H1 (cell line): ENCODE data around the gene EWSR1. TPM values are rescaled to one million over a fixed set of nuclear protein-coding genes. Genes with fewer than 3 reads are reported as not detected.

Source experiments
- ASH2L ChIP-seq: fragments of 200-600, 300-600 bp; sonication (generic); IDR thresholded peaks from one replicate; pipeline ENCODE4 v1.7.1; 2017; ENCODE audit warnings: low read length
- CREB1 ChIP-seq: IDR thresholded peaks from 2 replicates; pipeline ENCODE4 v1.6.1; 2012; ENCODE audit warnings: inconsistent platforms
- KDM5A ChIP-seq: fragments of 200-600 bp; IDR thresholded peaks from 2 replicates; pipeline ENCODE4 v1.7.1; 2012; ENCODE audit warnings: mild to moderate bottlenecking, low read length, inconsistent platforms, mixed read lengths
- SIRT6 ChIP-seq: IDR thresholded peaks from one replicate; pipeline ENCODE4 v1.7.1; 2012; ENCODE audit warnings: low read length, inconsistent platforms
- TBP ChIP-seq: IDR thresholded peaks from 2 replicates; pipeline ENCODE4 v1.6.1; 2011; ENCODE audit warnings: low read depth, low read length, improper control_type of control experiment
- polyA plus RNA-seq, 7 experiments: library from polyadenylated mRNA; depleted of rRNA in 3 of 7; stranded (reverse) in 5 of 7; unstranded in 2 of 7; fragments of >200 nt in 5 of 7; fragments of 200-250 nt in 2 of 7; gene quantifications; 1 replicate in 5 of 7; 2 replicates in 1 of 7; 4 replicates in 1 of 7; pipeline versions ENCODE4 v1.2.1 to v1.2.3, GENCODE V29; 2011 to 2013; ENCODE audit warnings: missing spikeins in 2 of 7, mixed read lengths in 2 of 7
- total RNA-seq: library from RNA; stranded (reverse); fragmentation: NEBNext Ultra II Directional; extraction: Animal tissue kit (Norgen Biotek cat#: 25700); gene quantifications from 2 replicates; pipeline ENCODE4 v1.2.1, GENCODE V29; 2021
- TF ChIP-seq, protein P1 (sequence below): fragments of 300-600 bp; sonication (generic); IDR thresholded peaks from 2 replicates; pipeline ENCODE4 v1.7.1; 2012; ENCODE audit warnings: low read length, moderate library complexity, mild to moderate bottlenecking, inconsistent platforms; ENCODE audit not compliant: insufficient replicate concordance
- TF ChIP-seq, protein P2 (sequence below), 3 experiments: IDR thresholded peaks; 1 replicate in 2 of 3; 2 replicates in 1 of 3; pipeline versions ENCODE4 v1.5.1 to v1.6.1; 2011; ENCODE audit warnings: low read length in 3 of 3, mild to moderate bottlenecking in 3 of 3, inconsistent platforms in 2 of 3, low read depth in 1 of 3, moderate library complexity in 1 of 3; ENCODE audit not compliant: insufficient read depth in 1 of 3; ENCODE audit errors: control extremely low read depth in 1 of 3
- TF ChIP-seq, protein P3 (sequence below): IDR thresholded peaks from 2 replicates; pipeline ENCODE4 v1.6.1; 2011; ENCODE audit warnings: low read depth, mild to moderate bottlenecking, low read length; ENCODE audit not compliant: insufficient read depth

Gene EWSR1
- total and polyA plus RNA-seq, 2 of the 8 experiments (the other 6 are each of a cell fraction or from before 2014, with no cell fraction given) = 387 to 930 TPM

DNA sequence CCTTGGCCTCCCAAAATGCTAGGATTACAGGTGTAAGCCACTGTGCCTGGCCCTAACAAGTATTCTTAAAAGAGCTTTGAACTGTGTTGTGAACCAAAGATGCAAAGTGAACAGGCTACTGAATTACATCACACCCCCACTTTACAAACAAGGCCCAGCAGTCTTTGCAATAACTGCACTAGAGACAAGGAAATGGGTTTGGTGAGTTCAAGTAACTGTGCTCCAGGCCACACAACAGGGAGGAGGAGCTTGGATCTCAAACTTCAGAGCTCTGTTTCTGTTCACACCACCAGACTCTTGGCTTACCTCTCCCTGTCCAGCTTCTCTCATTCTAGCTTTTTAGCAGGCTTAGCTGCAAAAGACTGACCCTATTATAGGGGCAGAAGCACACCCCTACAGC, 77.9 kb downstream of the EWSR1 start (continued):
- TF ChIP-seq, protein P1, sequence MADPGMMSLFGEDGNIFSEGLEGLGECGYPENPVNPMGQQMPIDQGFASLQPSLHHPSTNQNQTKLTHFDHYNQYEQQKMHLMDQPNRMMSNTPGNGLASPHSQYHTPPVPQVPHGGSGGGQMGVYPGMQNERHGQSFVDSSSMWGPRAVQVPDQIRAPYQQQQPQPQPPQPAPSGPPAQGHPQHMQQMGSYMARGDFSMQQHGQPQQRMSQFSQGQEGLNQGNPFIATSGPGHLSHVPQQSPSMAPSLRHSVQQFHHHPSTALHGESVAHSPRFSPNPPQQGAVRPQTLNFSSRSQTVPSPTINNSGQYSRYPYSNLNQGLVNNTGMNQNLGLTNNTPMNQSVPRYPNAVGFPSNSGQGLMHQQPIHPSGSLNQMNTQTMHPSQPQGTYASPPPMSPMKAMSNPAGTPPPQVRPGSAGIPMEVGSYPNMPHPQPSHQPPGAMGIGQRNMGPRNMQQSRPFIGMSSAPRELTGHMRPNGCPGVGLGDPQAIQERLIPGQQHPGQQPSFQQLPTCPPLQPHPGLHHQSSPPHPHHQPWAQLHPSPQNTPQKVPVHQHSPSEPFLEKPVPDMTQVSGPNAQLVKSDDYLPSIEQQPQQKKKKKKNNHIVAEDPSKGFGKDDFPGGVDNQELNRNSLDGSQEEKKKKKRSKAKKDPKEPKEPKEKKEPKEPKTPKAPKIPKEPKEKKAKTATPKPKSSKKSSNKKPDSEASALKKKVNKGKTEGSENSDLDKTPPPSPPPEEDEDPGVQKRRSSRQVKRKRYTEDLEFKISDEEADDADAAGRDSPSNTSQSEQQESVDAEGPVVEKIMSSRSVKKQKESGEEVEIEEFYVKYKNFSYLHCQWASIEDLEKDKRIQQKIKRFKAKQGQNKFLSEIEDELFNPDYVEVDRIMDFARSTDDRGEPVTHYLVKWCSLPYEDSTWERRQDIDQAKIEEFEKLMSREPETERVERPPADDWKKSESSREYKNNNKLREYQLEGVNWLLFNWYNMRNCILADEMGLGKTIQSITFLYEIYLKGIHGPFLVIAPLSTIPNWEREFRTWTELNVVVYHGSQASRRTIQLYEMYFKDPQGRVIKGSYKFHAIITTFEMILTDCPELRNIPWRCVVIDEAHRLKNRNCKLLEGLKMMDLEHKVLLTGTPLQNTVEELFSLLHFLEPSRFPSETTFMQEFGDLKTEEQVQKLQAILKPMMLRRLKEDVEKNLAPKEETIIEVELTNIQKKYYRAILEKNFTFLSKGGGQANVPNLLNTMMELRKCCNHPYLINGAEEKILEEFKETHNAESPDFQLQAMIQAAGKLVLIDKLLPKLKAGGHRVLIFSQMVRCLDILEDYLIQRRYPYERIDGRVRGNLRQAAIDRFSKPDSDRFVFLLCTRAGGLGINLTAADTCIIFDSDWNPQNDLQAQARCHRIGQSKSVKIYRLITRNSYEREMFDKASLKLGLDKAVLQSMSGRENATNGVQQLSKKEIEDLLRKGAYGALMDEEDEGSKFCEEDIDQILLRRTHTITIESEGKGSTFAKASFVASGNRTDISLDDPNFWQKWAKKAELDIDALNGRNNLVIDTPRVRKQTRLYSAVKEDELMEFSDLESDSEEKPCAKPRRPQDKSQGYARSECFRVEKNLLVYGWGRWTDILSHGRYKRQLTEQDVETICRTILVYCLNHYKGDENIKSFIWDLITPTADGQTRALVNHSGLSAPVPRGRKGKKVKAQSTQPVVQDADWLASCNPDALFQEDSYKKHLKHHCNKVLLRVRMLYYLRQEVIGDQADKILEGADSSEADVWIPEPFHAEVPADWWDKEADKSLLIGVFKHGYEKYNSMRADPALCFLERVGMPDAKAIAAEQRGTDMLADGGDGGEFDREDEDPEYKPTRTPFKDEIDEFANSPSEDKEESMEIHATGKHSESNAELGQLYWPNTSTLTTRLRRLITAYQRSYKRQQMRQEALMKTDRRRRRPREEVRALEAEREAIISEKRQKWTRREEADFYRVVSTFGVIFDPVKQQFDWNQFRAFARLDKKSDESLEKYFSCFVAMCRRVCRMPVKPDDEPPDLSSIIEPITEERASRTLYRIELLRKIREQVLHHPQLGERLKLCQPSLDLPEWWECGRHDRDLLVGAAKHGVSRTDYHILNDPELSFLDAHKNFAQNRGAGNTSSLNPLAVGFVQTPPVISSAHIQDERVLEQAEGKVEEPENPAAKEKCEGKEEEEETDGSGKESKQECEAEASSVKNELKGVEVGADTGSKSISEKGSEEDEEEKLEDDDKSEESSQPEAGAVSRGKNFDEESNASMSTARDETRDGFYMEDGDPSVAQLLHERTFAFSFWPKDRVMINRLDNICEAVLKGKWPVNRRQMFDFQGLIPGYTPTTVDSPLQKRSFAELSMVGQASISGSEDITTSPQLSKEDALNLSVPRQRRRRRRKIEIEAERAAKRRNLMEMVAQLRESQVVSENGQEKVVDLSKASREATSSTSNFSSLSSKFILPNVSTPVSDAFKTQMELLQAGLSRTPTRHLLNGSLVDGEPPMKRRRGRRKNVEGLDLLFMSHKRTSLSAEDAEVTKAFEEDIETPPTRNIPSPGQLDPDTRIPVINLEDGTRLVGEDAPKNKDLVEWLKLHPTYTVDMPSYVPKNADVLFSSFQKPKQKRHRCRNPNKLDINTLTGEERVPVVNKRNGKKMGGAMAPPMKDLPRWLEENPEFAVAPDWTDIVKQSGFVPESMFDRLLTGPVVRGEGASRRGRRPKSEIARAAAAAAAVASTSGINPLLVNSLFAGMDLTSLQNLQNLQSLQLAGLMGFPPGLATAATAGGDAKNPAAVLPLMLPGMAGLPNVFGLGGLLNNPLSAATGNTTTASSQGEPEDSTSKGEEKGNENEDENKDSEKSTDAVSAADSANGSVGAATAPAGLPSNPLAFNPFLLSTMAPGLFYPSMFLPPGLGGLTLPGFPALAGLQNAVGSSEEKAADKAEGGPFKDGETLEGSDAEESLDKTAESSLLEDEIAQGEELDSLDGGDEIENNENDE = no peak
- TF ChIP-seq ASH2L = no peak
- TF ChIP-seq, protein P2, sequence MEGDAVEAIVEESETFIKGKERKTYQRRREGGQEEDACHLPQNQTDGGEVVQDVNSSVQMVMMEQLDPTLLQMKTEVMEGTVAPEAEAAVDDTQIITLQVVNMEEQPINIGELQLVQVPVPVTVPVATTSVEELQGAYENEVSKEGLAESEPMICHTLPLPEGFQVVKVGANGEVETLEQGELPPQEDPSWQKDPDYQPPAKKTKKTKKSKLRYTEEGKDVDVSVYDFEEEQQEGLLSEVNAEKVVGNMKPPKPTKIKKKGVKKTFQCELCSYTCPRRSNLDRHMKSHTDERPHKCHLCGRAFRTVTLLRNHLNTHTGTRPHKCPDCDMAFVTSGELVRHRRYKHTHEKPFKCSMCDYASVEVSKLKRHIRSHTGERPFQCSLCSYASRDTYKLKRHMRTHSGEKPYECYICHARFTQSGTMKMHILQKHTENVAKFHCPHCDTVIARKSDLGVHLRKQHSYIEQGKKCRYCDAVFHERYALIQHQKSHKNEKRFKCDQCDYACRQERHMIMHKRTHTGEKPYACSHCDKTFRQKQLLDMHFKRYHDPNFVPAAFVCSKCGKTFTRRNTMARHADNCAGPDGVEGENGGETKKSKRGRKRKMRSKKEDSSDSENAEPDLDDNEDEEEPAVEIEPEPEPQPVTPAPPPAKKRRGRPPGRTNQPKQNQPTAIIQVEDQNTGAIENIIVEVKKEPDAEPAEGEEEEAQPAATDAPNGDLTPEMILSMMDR (IDR thresholded peaks at IDR 0.05; ENCODE audit: control extremely low read depth in 1 of 3, insufficient read depth in 1 of 3, low read depth in 1 of 3, low read length in 3 of 3) = no peak
- TF ChIP-seq CREB1 = no peak
- no peak for TF ChIP-seq KDM5A
- TF ChIP-seq SIRT6 = no peak
- TF ChIP-seq TBP = no peak
- TF ChIP-seq, protein P3, sequence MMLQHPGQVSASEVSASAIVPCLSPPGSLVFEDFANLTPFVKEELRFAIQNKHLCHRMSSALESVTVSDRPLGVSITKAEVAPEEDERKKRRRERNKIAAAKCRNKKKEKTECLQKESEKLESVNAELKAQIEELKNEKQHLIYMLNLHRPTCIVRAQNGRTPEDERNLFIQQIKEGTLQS = no peak
